HAP-1 (cell line): Measurements from ENCODE around the gene NFS1.

Experiments used
- DNase-seq, 2 experiments: peaks; one replicate each; pipeline ENCODE4 v3.0.0-alpha.2; 2016 to 2020; ENCODE audit warnings: low spot score in 2 of 2
- H3K27me3 ChIP-seq: fragments of 250-450 bp; sonication (Bioruptor Pico); 2 replicates; pipeline ENCODE4 v1.5.1; 2020; ENCODE audit warnings: low read depth, mild to moderate bottlenecking, moderate library complexity
- H3K36me3 ChIP-seq: fragments of 250-450 bp; sonication (Bioruptor Pico); replicated peaks from 2 replicates; pipeline ENCODE4 v1.5.1; 2020; ENCODE audit warnings: mild to moderate bottlenecking
- H3K4me1 ChIP-seq: fragments of 250-450 bp; sonication (Bioruptor Pico); 2 replicates; pipeline ENCODE4 v1.5.1; 2020; ENCODE audit warnings: mild to moderate bottlenecking
- H3K4me3 ChIP-seq: fragments of 250-450 bp; sonication (Bioruptor Pico); 2 replicates; pipeline ENCODE4 v1.5.1; 2020; ENCODE audit warnings: mild to moderate bottlenecking, moderate library complexity
- H3K9me3 ChIP-seq: fragments of 250-450 bp; sonication (Bioruptor Pico); 2 replicates; pipeline ENCODE4 v1.5.1; 2020; ENCODE audit warnings: mild to moderate bottlenecking, moderate library complexity
- in situ Hi-C: fragments of 300-500 bp; cut with MboI; formaldehyde crosslinking; loops from 3 replicates; pipeline ENCODE4 v1.14.3; 2020; ENCODE audit warnings: low sequenced_read_pairs, inconsistent platforms, mixed read lengths

The NFS1 gene

GRCh38 chr20:35662551-35662950, 36.6 kb downstream of the NFS1 start:
- in situ Hi-C loops = no loop called here

GRCh38 chr20:35661908-35662307, 37.2 kb downstream of the NFS1 start:
- Histone ChIP-seq H3K36me3 (peaks cover 5% of the 10 kb centered on the region), H3K4me3 (peak overlapping the region; percentile 88), H3K27me3 (no peaks in the 10 kb centered on the region), H3K4me1 (peaks cover 17% of the 10 kb centered on the region), H3K9me3 (no peaks in the 10 kb centered on the region)
- DNase-seq = no peak
- in situ Hi-C loops = no loop called here

More at GRCh38 chr20:35662551-35662950, 36.6 kb downstream of the NFS1 start:
- H3K36me3 ChIP-seq = no peaks in the 10 kb centered on the region; the same call in 1 of the 2 replicates
- H3K4me3 ChIP-seq = peak overlapping the region; percentile 88
- peaks cover 17% of the 10 kb centered on the region for H3K4me1 ChIP-seq
- no peaks in the 10 kb centered on the region for H3K27me3 ChIP-seq
- H3K9me3 ChIP-seq = no peaks in the 10 kb centered on the region
- DNase-seq = no peak

- peaks cover 17% of the 10 kb centered on the region for H3K4me1 ChIP-seq
- no peak overlapping the region for H3K4me3 ChIP-seq
- H3K36me3 ChIP-seq = peaks cover 11% of the 10 kb centered on the region
- DNase-seq = no peak
- H3K9me3 ChIP-seq = no peaks in the 10 kb centered on the region
- no peaks in the 10 kb centered on the region for H3K27me3 ChIP-seq
- in situ Hi-C loops = no loop called here
Measured at GRCh38 chr20:35661053-35661452, 38.1 kb downstream of the NFS1 start.

GRCh38 chr20:35660122-35660937, 38.8 kb downstream of the NFS1 start:
- H3K4me3 ChIP-seq = no peak overlapping the region
- no peak for DNase-seq
- H3K36me3 ChIP-seq = peaks cover 19% of the 10 kb centered on the region
- peaks cover 17% of the 10 kb centered on the region for H3K4me1 ChIP-seq
- no peaks in the 10 kb centered on the region for H3K27me3 ChIP-seq
- no peaks in the 10 kb centered on the region for H3K9me3 ChIP-seq
- in situ Hi-C loops = no loop called here

GRCh38 chr20:35657271-35657670, 41.9 kb downstream of the NFS1 start:
- DNase-seq = no peak
- no peak overlapping the region for H3K4me3 ChIP-seq
- H3K27me3 ChIP-seq = no peaks in the 10 kb centered on the region
- peaks cover 13% of the 10 kb centered on the region for H3K4me1 ChIP-seq
- no peaks in the 10 kb centered on the region for H3K9me3 ChIP-seq
- H3K36me3 ChIP-seq = peaks cover 47% of the 10 kb centered on the region
- in situ Hi-C loops = no loop called here

GRCh38 chr20:35654415-35654814, 44.7 kb downstream of the NFS1 start:
- DNase-seq = no peak
- Histone ChIP-seq H3K27me3 (no peaks in the 10 kb centered on the region), H3K9me3 (no peaks in the 10 kb centered on the region), H3K4me1 (peaks cover 4% of the 10 kb centered on the region), H3K36me3 (peaks cover 56% of the 10 kb centered on the region), H3K4me3 (no peak overlapping the region)
- in situ Hi-C loops = no loop called here

- Histone ChIP-seq H3K36me3 (peaks cover 58% of the 10 kb centered on the region), H3K4me3 (no peak overlapping the region), H3K27me3 (no peaks in the 10 kb centered on the region), H3K4me1 (peaks cover 2% of the 10 kb centered on the region; the same call in 1 of the 2 replicates), H3K9me3 (no peaks in the 10 kb centered on the region)
- DNase-seq = no peak
- in situ Hi-C loops = no loop called here
Measured at GRCh38 chr20:35653893-35654292, 45.3 kb downstream of the NFS1 start.

- no peak for DNase-seq
- in situ Hi-C loops = no loop called here
- peaks cover 58% of the 10 kb centered on the region for H3K36me3 ChIP-seq
- H3K4me1 ChIP-seq = peaks cover 2% of the 10 kb centered on the region; the same call in 1 of the 2 replicates
- H3K4me3 ChIP-seq = no peak overlapping the region
- no peaks in the 10 kb centered on the region for H3K27me3 ChIP-seq
- no peaks in the 10 kb centered on the region for H3K9me3 ChIP-seq
Measured at GRCh38 chr20:35653430-35653734, 45.8 kb downstream of the NFS1 start.

GRCh38 chr20:35652641-35653429, 46.3 kb downstream of the NFS1 start:
- Histone ChIP-seq H3K4me1 (peaks cover 2% of the 10 kb centered on the region; the same call in 1 of the 2 replicates), H3K27me3 (no peaks in the 10 kb centered on the region), H3K9me3 (no peaks in the 10 kb centered on the region), H3K4me3 (no peak overlapping the region), H3K36me3 (peaks cover 58% of the 10 kb centered on the region)
- in situ Hi-C loops = no loop called here
- no peak for DNase-seq

GRCh38 chr20:35651958-35652357, 47.2 kb downstream of the NFS1 start:
- H3K4me3 ChIP-seq = no peak overlapping the region
- H3K4me1 ChIP-seq = peaks cover 2% of the 10 kb centered on the region; the same call in 1 of the 2 replicates
- no peaks in the 10 kb centered on the region for H3K9me3 ChIP-seq
- H3K27me3 ChIP-seq = no peaks in the 10 kb centered on the region
- in situ Hi-C loops = no loop called here
- H3K36me3 ChIP-seq = peaks cover 53% of the 10 kb centered on the region
- no peak for DNase-seq

GRCh38 chr20:35650632-35651031, 48.5 kb downstream of the NFS1 start:
- in situ Hi-C loops = no loop called here

GRCh38 chr20:35648836-35649235, 50.3 kb downstream of the NFS1 start:
- Histone ChIP-seq H3K27me3 (no peaks in the 10 kb centered on the region), H3K36me3 (peaks cover 25% of the 10 kb centered on the region), H3K9me3 (no peaks in the 10 kb centered on the region), H3K4me3 (no peak overlapping the region), H3K4me1 (peaks cover 2% of the 10 kb centered on the region; the same call in 1 of the 2 replicates)
- in situ Hi-C loops = no loop called here
- DNase-seq = no peak

More at GRCh38 chr20:35650632-35651031, 48.5 kb downstream of the NFS1 start:
- Histone ChIP-seq H3K36me3 (peaks cover 43% of the 10 kb centered on the region), H3K4me3 (no peak overlapping the region), H3K27me3 (no peaks in the 10 kb centered on the region), H3K9me3 (no peaks in the 10 kb centered on the region), H3K4me1 (peaks cover 2% of the 10 kb centered on the region; the same call in 1 of the 2 replicates)
- DNase-seq = no peak

GRCh38 chr20:35644806-35645205, 54.3 kb downstream of the NFS1 start:
- Histone ChIP-seq H3K36me3 (0 out of 2 replicates have a peak, but pooled peaks cover 3% of the 10 kb centered on the region), H3K4me1 (peaks cover under 1% of the 10 kb centered on the region), H3K27me3 (no peaks in the 10 kb centered on the region), H3K4me3 (no peak overlapping the region), H3K9me3 (no peaks in the 10 kb centered on the region)
- in situ Hi-C loops = no loop called here
- no peak for DNase-seq

- no peak for DNase-seq
- Histone ChIP-seq H3K27me3 (no peaks in the 10 kb centered on the region), H3K4me1 (peaks cover 15% of the 10 kb centered on the region), H3K36me3 (no peaks in the 10 kb centered on the region), H3K4me3 (no peak overlapping the region), H3K9me3 (no peaks in the 10 kb centered on the region)
- in situ Hi-C loops = no loop called here
Measured at GRCh38 chr20:35643045-35643444, 56.1 kb downstream of the NFS1 start.
